CD4-positive, alpha-beta T cell treated with Interleukin-4 for 4 hours (primary cell): ENCODE data around the gene CITED4.
"Not testable (repeated sequence)": the region's sequence is repeated elsewhere in the genome, so short reads cannot be mapped to it uniquely, and the experiment has no call there.

Experiments
- DNase-seq: peaks from one replicate; pipeline ENCODE4 v3.0.0-alpha.2; 2020

CITED4 gene

GRCh38 chr1:40862008-40862863, at the start of gene CITED4:
Gene CITED4 (minus strand): TSS chr1:40862363. CDS start chr1:40862127, 236 bp downstream.
- DNase-seq, result peak; percentile 94

GRCh38 chr1:40911105-40911504, 48.9 kb upstream of the CITED4 start:
- DNase-seq, result no peak

GRCh38 chr1:40909281-40909680, 47.1 kb upstream of the CITED4 start:
- no peak for DNase-seq

- no peak for DNase-seq
Observed at GRCh38 chr1:40908350-40908749, 46.2 kb upstream of the CITED4 start.

- DNase-seq, result no peak
Observed at GRCh38 chr1:40907899-40908298, 45.7 kb upstream of the CITED4 start.

- no peak for DNase-seq
Observed at GRCh38 chr1:40906781-40907400, 44.7 kb upstream of the CITED4 start.

GRCh38 chr1:40905061-40905460, 42.9 kb upstream of the CITED4 start:
- no peak for DNase-seq

GRCh38 chr1:40903106-40903505, 40.9 kb upstream of the CITED4 start:
- no peak for DNase-seq

GRCh38 chr1:40901886-40902852, 40.0 kb upstream of the CITED4 start:
- no peak for DNase-seq

GRCh38 chr1:40899230-40899870, 37.2 kb upstream of the CITED4 start:
- DNase-seq, result no peak

- no peak for DNase-seq
Observed at GRCh38 chr1:40898431-40898901, 36.3 kb upstream of the CITED4 start.

GRCh38 chr1:40897513-40897912, 35.4 kb upstream of the CITED4 start:
- no peak for DNase-seq

- no peak for DNase-seq
Observed at GRCh38 chr1:40896482-40896881, 34.3 kb upstream of the CITED4 start.

- no peak for DNase-seq
Observed at GRCh38 chr1:40895601-40896000, 33.4 kb upstream of the CITED4 start.

- DNase-seq, result not testable (repeated sequence)
Observed at GRCh38 chr1:40894858-40895257, 32.7 kb upstream of the CITED4 start.

- DNase-seq, result no peak
Observed at GRCh38 chr1:40894455-40894854, 32.3 kb upstream of the CITED4 start.

- no peak for DNase-seq
Observed at GRCh38 chr1:40893946-40894345, 31.8 kb upstream of the CITED4 start.

- no peak for DNase-seq
Observed at GRCh38 chr1:40892354-40892753, 30.2 kb upstream of the CITED4 start.

GRCh38 chr1:40890771-40891170, 28.6 kb upstream of the CITED4 start:
- no peak for DNase-seq

- DNase-seq, result no peak
Observed at GRCh38 chr1:40887652-40888051, 25.5 kb upstream of the CITED4 start.

GRCh38 chr1:40887012-40887378, 24.8 kb upstream of the CITED4 start:
- no peak for DNase-seq

- no peak for DNase-seq
Observed at GRCh38 chr1:40886318-40887011, 24.3 kb upstream of the CITED4 start.
